Neural cell (in vitro differentiated cells): ENCODE results near the gene SATL1. TPM values are rescaled to one million over a fixed set of nuclear protein-coding genes. Genes with fewer than 3 reads are reported as not detected.
"Not testable (repeated sequence)": the region's sequence is repeated elsewhere in the genome, so short reads cannot be mapped to it uniquely, and the experiment has no call there.

Source experiments
- H2AFZ ChIP-seq: fragments of 200-600, 300-800 bp; sonication (generic), shearing (Covaris generic); 2 replicates; pipeline ENCODE4 v1.6.0; 2014; ENCODE audit warnings: low read depth, mild to moderate bottlenecking, antibody characterized with exemption, low read length, moderate library complexity
- H3F3A ChIP-seq: fragments of 200-600 bp; shearing (Covaris generic); 2 replicates; pipeline ENCODE4 v1.6.1; 2016; ENCODE audit warnings: mild to moderate bottlenecking, moderate library complexity, mixed read lengths, antibody characterized with exemption, low read length; ENCODE audit not compliant: insufficient read depth, poor library complexity, severe bottlenecking
- H3K27ac ChIP-seq: fragments of 200-600, 300-800 bp; sonication (generic), shearing (Covaris generic); 2 replicates; pipeline ENCODE4 v1.5.1; 2014; ENCODE audit warnings: mild to moderate bottlenecking, low read length, moderate library complexity
- H3K27me3 ChIP-seq: fragments of 300-800, 200-600 bp; sonication (generic), shearing (Covaris generic); 2 replicates; pipeline ENCODE4 v1.6.0; 2014; ENCODE audit warnings: mild to moderate bottlenecking, low read depth, low read length, moderate library complexity; ENCODE audit not compliant: insufficient read depth
- H3K36me3 ChIP-seq: fragments of 300-800, 200-600 bp; sonication (generic), shearing (Covaris generic); 2 replicates; pipeline ENCODE4 v1.5.1; 2014; ENCODE audit warnings: mild to moderate bottlenecking, antibody characterized with exemption, low read length, moderate library complexity; ENCODE audit not compliant: insufficient read depth
- H3K4me2 ChIP-seq: fragments of 300-800, 200-600 bp; sonication (generic), shearing (Covaris generic); 2 replicates; pipeline ENCODE4 v1.6.0; 2014; ENCODE audit warnings: mild to moderate bottlenecking, low read length
- H3K4me3 ChIP-seq: fragments of 300-800, 200-600 bp; sonication (generic), shearing (Covaris generic); 2 replicates; pipeline ENCODE4 v1.5.1; 2014; ENCODE audit warnings: mild to moderate bottlenecking, low read length, moderate library complexity
- H3K79me2 ChIP-seq: fragments of 200-600 bp; shearing (Covaris generic); replicated peaks from 2 replicates; pipeline ENCODE4 v1.6.0; 2014; ENCODE audit warnings: mild to moderate bottlenecking, low read length, moderate library complexity; ENCODE audit not compliant: insufficient read depth
- H3K9ac ChIP-seq: fragments of 300-800, 200-600 bp; sonication (generic), shearing (Covaris generic); 2 replicates; pipeline ENCODE4 v1.6.1; 2016; ENCODE audit warnings: mild to moderate bottlenecking, low read length, mixed read lengths
- H3K9me2 ChIP-seq: fragments of 200-600 bp; shearing (Covaris generic); 2 replicates; pipeline ENCODE4 v1.6.1; 2016; ENCODE audit warnings: mild to moderate bottlenecking, low read length, mixed read lengths; ENCODE audit not compliant: insufficient read depth
- H3K9me3 ChIP-seq: fragments of 200-600, 300-800 bp; sonication (generic), shearing (Covaris generic); 2 replicates; pipeline ENCODE4 v1.6.1; 2016; ENCODE audit warnings: mild to moderate bottlenecking, mixed run types, low read length, moderate library complexity, mixed read lengths
- H4K20me1 ChIP-seq: fragments of 200-600 bp; shearing (Covaris generic); 2 replicates; pipeline ENCODE4 v1.6.1; 2016; ENCODE audit warnings: mild to moderate bottlenecking, mixed run types; ENCODE audit not compliant: insufficient read depth
- EP300 ChIP-seq: fragments of 450-650 bp; conservative IDR thresholded peaks from 2 replicates; pipeline ENCODE4 v1.6.1; 2014; ENCODE audit warnings: antibody characterized with exemption, mild to moderate bottlenecking, moderate library complexity; ENCODE audit not compliant: poor library complexity, severe bottlenecking
- MXI1 ChIP-seq: fragments of 450-650 bp; conservative IDR thresholded peaks from 2 replicates; pipeline ENCODE4 v1.6.1; 2014; ENCODE audit warnings: antibody characterized with exemption, mild to moderate bottlenecking; ENCODE audit not compliant: poor library complexity, severe bottlenecking
- POLR2AphosphoS5 ChIP-seq: IDR thresholded peaks from 2 replicates; pipeline ENCODE4 v1.6.1; 2012
- RAD21 ChIP-seq: fragments of 450-650 bp; conservative IDR thresholded peaks from 2 replicates; pipeline ENCODE4 v1.6.1; 2014; ENCODE audit warnings: antibody characterized with exemption, mild to moderate bottlenecking, moderate library complexity
- SMC3 ChIP-seq: fragments of 450-650 bp; conservative IDR thresholded peaks from 2 replicates; pipeline ENCODE4 v1.6.1; 2014; ENCODE audit warnings: antibody characterized with exemption, mild to moderate bottlenecking, moderate library complexity; ENCODE audit not compliant: poor library complexity
- TAF1 ChIP-seq: IDR thresholded peaks from 2 replicates; pipeline ENCODE4 v1.6.1; 2012; ENCODE audit warnings: low read depth
- polyA minus RNA-seq: library from RNA; depleted of rRNA, polyadenylated mRNA; stranded (reverse); fragments of >200 nt; gene quantifications from 2 replicates; pipeline ENCODE4 v1.2.3, GENCODE V29; 2014
- polyA plus RNA-seq: library from polyadenylated mRNA; depleted of rRNA; stranded (reverse); fragments of >200 nt; gene quantifications from 2 replicates; pipeline ENCODE4 v1.2.3, GENCODE V29; 2014
- TF ChIP-seq, protein P1 (sequence below): IDR thresholded peaks from 2 replicates; pipeline ENCODE4 v1.6.1; 2012; ENCODE audit warnings: borderline replicate concordance
- TF ChIP-seq, protein P2 (sequence below): fragments of 450-650 bp; IDR thresholded peaks from 2 replicates; pipeline ENCODE4 v1.5.1; 2014; ENCODE audit warnings: antibody characterized with exemption, mild to moderate bottlenecking, moderate library complexity; ENCODE audit not compliant: poor library complexity, severe bottlenecking

SATL1 gene, protein sequence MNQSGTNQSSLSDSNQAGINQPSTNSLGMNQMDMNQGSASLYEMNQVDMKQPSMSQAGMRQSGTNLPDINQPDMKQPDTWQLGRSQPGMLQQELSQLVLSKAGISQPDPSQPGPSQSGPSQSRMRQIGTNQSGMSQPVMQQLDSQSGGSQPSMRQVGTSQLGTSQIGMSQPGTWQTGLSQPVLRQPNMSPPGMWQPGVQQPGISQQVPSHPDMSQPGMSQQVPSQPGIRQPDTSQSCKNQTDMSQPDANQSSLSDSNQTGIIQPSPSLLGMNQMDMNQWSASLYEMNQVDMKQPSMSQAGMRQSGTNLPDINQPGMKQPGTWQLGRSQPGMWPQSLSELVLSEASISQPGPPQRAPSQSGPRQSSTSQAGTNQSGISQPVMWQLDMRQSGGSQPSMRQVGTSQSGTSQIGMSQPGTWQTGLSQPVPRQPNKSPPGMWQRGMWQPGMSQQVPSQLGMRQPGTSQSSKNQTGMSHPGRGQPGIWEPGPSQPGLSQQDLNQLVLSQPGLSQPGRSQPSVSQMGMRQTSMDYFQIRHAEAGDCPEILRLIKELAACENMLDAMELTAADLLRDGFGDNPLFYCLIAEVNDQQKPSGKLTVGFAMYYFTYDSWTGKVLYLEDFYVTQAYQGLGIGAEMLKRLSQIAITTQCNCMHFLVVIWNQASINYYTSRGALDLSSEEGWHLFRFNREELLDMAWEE
- polyA plus RNA-seq, result 2.6 TPM in 2 replicates
- 6.6 and 7.2 TPM in 2 replicates for polyA minus RNA-seq

DNA sequence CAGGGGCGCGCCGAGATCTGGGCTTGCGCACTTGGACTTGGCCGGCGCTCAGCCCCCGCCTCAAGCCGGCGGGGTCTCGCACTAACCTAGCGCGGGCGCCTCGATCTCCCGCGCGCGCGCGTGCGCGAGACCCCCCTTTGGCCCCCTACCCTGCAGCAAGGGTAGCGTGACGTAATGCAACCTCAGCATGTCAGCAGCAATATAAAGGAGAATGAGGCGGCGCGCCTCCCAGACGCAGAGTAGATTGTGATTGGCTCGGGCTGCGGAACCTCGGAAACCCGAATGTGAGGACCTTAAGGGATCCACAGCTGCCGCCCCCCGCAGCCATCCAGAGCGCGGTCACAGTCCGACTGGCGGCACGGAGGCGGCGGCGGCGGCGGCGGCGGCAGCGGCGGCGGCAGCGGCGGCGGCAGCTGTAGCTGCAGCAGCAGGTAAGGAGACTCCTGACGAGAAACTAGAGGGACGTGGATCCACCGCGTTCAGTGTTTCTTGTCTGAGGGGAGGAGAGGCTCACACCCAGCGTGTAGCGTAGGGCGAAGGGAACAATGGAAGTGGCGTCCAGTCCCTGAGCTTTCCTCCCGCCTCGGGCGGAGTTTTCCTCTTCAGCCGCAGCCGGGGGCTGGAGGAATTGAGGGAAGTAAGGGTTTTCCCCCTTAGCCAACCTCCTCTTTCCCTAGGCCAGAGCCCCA lies at the start of gene SATL1, which contains the start of gene ZNF711:
TSS of gene SATL1 (minus strand) at position 19 of the 689 bp plus-strand sequence. CDS start 134,811 bp downstream, outside the sequence.
TSS of gene ZNF711 (plus strand) at position 231 of the 689 bp plus-strand sequence. CDS start 3,582 bp downstream, outside the sequence.
- H3K4me2 ChIP-seq, result peak within 1 kb of the TSS; percentile 55
- peak within 1 kb of the TSS; percentile 96 for H3K9ac ChIP-seq
- H3K27me3 ChIP-seq, result no peaks in the 10 kb centered on the region
- TF ChIP-seq, protein P1, sequence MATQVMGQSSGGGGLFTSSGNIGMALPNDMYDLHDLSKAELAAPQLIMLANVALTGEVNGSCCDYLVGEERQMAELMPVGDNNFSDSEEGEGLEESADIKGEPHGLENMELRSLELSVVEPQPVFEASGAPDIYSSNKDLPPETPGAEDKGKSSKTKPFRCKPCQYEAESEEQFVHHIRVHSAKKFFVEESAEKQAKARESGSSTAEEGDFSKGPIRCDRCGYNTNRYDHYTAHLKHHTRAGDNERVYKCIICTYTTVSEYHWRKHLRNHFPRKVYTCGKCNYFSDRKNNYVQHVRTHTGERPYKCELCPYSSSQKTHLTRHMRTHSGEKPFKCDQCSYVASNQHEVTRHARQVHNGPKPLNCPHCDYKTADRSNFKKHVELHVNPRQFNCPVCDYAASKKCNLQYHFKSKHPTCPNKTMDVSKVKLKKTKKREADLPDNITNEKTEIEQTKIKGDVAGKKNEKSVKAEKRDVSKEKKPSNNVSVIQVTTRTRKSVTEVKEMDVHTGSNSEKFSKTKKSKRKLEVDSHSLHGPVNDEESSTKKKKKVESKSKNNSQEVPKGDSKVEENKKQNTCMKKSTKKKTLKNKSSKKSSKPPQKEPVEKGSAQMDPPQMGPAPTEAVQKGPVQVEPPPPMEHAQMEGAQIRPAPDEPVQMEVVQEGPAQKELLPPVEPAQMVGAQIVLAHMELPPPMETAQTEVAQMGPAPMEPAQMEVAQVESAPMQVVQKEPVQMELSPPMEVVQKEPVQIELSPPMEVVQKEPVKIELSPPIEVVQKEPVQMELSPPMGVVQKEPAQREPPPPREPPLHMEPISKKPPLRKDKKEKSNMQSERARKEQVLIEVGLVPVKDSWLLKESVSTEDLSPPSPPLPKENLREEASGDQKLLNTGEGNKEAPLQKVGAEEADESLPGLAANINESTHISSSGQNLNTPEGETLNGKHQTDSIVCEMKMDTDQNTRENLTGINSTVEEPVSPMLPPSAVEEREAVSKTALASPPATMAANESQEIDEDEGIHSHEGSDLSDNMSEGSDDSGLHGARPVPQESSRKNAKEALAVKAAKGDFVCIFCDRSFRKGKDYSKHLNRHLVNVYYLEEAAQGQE, result no peak
- TF ChIP-seq MXI1 (peak; percentile 18), POLR2AphosphoS5 (peak; percentile 83), TAF1 (peak; percentile 25)
- H2AFZ ChIP-seq, result peak within 1 kb of the TSS; percentile 76
- H3K9me3 ChIP-seq, result no peaks in the 10 kb centered on the region
- H4K20me1 ChIP-seq, result peaks cover 3% of the 10 kb centered on the region
- peak within 1 kb of the TSS; percentile 94 for H3K27ac ChIP-seq
- no peaks in the 10 kb centered on the region for H3F3A ChIP-seq
- H3K4me3 ChIP-seq, result peak within 1 kb of the TSS; percentile 79
- H3K9me2 ChIP-seq, result no peaks in the 10 kb centered on the region
- peaks cover 32% of the 10 kb centered on the region for H3K79me2 ChIP-seq
- H3K36me3 ChIP-seq, result no peaks in the 10 kb centered on the region

DNA sequence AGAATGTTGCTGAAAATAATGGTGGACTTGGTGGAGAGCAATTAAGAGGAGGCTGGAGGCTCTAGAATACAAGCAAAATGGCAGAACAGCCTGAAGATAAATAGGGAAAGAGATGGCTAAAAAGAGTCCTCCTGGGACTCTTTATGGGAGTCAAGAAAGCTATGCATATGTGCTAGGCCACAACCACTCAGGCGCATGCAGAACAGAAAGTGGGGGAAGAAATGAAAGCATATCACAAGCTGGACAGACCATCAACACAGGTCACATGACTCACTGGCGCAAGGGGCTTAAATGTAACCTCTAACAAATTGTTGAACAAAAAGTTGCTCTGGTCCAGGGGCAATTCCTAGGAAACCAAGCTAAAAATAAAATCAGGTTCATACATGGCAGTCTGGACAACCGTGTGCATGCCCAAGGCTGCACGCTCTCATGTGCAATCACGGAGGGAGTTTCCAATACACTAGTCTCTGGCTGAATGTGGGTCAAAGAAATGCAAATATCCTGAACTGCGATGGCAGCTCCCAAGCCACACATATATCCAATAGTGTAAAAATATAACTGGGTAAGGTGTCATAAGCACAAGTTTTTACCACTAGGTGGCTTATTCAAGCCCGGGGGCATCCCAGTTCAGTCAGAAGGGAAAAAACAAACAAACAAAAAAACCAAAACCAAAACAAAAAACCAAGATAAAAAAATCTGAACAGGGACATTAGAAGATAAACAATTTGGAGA lies 45.6 kb upstream of the SATL1 start:
- Histone ChIP-seq H3K9me3 (no peaks in the 10 kb centered on the region), H3K36me3 (no peaks in the 10 kb centered on the region), H3K4me2 (no peak overlapping the region), H2AFZ (no peak overlapping the region), H3K9me2 (no peaks in the 10 kb centered on the region), H4K20me1 (no peaks in the 10 kb centered on the region), H3K27me3 (no peaks in the 10 kb centered on the region), H3K9ac (no peak overlapping the region), H3K4me3 (no peak overlapping the region), H3K27ac (no peak overlapping the region), H3K79me2 (no peaks in the 10 kb centered on the region), H3F3A (no peaks in the 10 kb centered on the region)
- TF ChIP-seq, protein P1, result no peak
- TF ChIP-seq SMC3 (no peak), RAD21 (no peak), EP300 (no peak), MXI1 (no peak), POLR2AphosphoS5 (no peak), TAF1 (no peak)
- TF ChIP-seq, protein P2, sequence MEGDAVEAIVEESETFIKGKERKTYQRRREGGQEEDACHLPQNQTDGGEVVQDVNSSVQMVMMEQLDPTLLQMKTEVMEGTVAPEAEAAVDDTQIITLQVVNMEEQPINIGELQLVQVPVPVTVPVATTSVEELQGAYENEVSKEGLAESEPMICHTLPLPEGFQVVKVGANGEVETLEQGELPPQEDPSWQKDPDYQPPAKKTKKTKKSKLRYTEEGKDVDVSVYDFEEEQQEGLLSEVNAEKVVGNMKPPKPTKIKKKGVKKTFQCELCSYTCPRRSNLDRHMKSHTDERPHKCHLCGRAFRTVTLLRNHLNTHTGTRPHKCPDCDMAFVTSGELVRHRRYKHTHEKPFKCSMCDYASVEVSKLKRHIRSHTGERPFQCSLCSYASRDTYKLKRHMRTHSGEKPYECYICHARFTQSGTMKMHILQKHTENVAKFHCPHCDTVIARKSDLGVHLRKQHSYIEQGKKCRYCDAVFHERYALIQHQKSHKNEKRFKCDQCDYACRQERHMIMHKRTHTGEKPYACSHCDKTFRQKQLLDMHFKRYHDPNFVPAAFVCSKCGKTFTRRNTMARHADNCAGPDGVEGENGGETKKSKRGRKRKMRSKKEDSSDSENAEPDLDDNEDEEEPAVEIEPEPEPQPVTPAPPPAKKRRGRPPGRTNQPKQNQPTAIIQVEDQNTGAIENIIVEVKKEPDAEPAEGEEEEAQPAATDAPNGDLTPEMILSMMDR, result no peak

DNA sequence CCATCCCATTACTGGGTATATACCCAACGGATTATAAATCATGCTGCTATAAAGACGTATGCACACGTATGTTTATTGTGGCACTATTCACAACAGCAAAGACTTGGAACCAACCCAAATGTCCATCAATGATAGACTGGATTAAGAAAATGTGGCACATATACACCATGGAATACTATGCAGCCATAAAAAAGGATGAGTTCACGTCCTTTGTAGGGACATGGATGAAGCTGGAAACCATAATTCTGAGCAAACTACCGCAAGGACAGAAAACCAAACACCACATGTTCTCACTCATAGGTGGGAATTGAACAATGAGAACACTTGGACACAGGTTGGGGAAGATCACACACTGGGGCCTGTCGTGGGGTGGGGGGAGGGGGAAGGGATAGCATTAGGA lies 41.7 kb upstream of the SATL1 start:
- H2AFZ ChIP-seq, H3K36me3 ChIP-seq, H3F3A ChIP-seq, H4K20me1 ChIP-seq, H3K4me2 ChIP-seq, H3K9ac ChIP-seq, H3K9me3 ChIP-seq, H3K79me2 ChIP-seq, H3K9me2 ChIP-seq, H3K4me3 ChIP-seq, H3K27ac ChIP-seq, H3K27me3 ChIP-seq: not testable (repeated sequence)
